Esophagus squamous epithelium (tissue), 5 donors: Measurements from ENCODE around the gene SH3GLB2. TPM values are rescaled to one million over a fixed set of nuclear protein-coding genes. Genes with fewer than 3 reads are reported as not detected.
A peak's percentile ranks its signal among the peaks of the same experiment; 100 is the strongest.

Source experiments
- DNase-seq: peaks from one replicate; lab custom pipeline; 2025; lab: John Stamatoyannopoulos, UW
- H3K27ac ChIP-seq, 4 donors: fragments of 200-600 bp; sonication (generic); one replicate each; pipeline ENCODE4 v1.5.1; 2016 to 2019; ENCODE audit warnings: mild to moderate bottlenecking in 1 of 4
- H3K27me3 ChIP-seq, 4 donors: fragments of 200-600 bp; sonication (generic); 1 replicate in 3 of 4; 2 replicates in 1 of 4; pipeline versions ENCODE4 v1.5.1 to v1.6.0; 2017 to 2021; ENCODE audit warnings: antibody characterized with exemption in 1 of 4
- H3K36me3 ChIP-seq, 3 donors: fragments of 200-600 bp; sonication (generic); one replicate each; pipeline ENCODE4 v1.5.1; 2016 to 2019
- H3K4me1 ChIP-seq, 3 donors: fragments of 200-600 bp; sonication (generic); one replicate each; pipeline ENCODE4 v1.5.1; 2017 to 2019
- H3K4me3 ChIP-seq, 4 donors: fragments of 200-600 bp; sonication (generic); 1 replicate in 3 of 4; 2 replicates in 1 of 4; pipeline ENCODE4 v1.5.1; 2016 to 2019; ENCODE audit warnings: mild to moderate bottlenecking in 2 of 4, moderate library complexity in 1 of 4
- H3K9me3 ChIP-seq, 3 donors: fragments of 200-600 bp; sonication (generic); one replicate each; pipeline ENCODE4 v1.5.1; 2016 to 2019
- POLR2A ChIP-seq, 4 donors: fragments of 450-650 bp; IDR thresholded peaks; one replicate each; pipeline ENCODE4 v1.6.1; 2017; ENCODE audit warnings: antibody characterized with exemption in 4 of 4, mild to moderate bottlenecking in 4 of 4, moderate library complexity in 3 of 4
- WGBS, 2 donors: methylation state at CpG; one replicate each; pipeline ENCODE4 v1.1.5; 2018; 5-methylcytosine and 5-hydroxymethylcytosine counted together
- intact Hi-C: fragments of 100-400 bp; cut with DNase I; formaldehyde crosslinking; loops from one replicate; pipeline ENCODE4 v1.15.0; 2022
- total RNA-seq, 4 donors: library from RNA; depleted of rRNA; stranded (reverse); fragments of >200 nt; gene quantifications; one replicate each; pipeline ENCODE4 v1.1.0, GENCODE V29; 2016
- TF ChIP-seq, protein P1 (sequence below), 6 experiments: fragments of 450-650 bp in 4 of 6; fragments of 200-600 bp in 2 of 6; sonication (generic) in 2 of 6; IDR thresholded peaks; one replicate each; pipeline ENCODE4 v1.5.1; 2016 to 2019; ENCODE audit warnings: antibody characterized with exemption in 6 of 6, mild to moderate bottlenecking in 4 of 6, moderate library complexity in 4 of 6
- donor health status: DM: yes; HTN: yes; CAD: no.

Gene SH3GLB2
- total RNA-seq, 4 donors from 2014 or later, result 70.3 to 169 (median 113) TPM

DNA sequence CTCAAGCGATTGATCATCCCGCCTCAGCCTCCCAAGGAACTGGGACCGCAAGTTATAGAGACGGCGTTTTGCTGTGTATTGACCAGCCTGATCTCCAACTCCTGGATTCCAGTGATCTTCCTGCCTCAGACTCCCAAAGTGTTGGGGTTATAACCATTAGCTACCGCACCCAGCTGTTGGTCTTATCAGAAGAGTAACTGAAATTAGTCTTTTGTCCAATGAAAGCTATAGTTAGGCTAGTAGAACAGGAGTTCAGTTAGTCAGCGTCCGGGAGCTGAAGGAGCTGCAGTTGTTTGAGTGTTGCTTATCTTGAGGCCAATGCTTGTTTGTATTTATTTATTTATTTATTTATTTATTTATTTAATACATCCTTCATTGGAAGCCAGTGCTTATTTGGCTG lies 5.1 kb upstream of the SH3GLB2 start:
- Histone ChIP-seq H3K27me3 (no peaks in the 10 kb centered on the region), H3K9me3 (no peaks in the 10 kb centered on the region), H3K4me3 (no peak overlapping the region), H3K27ac (no peak overlapping the region), H3K4me1 (peaks cover 20 to 47% (median 23%) of the 10 kb centered on the region in 3 donors), H3K36me3 (no peaks in the 10 kb centered on the region)
- WGBS, 2 donors, result 89 to 98% methylated on average over 5 to 6 of the region's 8 CpGs
- TF ChIP-seq, protein P1, sequence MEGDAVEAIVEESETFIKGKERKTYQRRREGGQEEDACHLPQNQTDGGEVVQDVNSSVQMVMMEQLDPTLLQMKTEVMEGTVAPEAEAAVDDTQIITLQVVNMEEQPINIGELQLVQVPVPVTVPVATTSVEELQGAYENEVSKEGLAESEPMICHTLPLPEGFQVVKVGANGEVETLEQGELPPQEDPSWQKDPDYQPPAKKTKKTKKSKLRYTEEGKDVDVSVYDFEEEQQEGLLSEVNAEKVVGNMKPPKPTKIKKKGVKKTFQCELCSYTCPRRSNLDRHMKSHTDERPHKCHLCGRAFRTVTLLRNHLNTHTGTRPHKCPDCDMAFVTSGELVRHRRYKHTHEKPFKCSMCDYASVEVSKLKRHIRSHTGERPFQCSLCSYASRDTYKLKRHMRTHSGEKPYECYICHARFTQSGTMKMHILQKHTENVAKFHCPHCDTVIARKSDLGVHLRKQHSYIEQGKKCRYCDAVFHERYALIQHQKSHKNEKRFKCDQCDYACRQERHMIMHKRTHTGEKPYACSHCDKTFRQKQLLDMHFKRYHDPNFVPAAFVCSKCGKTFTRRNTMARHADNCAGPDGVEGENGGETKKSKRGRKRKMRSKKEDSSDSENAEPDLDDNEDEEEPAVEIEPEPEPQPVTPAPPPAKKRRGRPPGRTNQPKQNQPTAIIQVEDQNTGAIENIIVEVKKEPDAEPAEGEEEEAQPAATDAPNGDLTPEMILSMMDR (IDR thresholded peaks at IDR 0.05), result no peak
- no peak for TF ChIP-seq POLR2A (IDR thresholded peaks at IDR 0.05)
- intact Hi-C loops, result no loop called here
- no peak for DNase-seq

DNA sequence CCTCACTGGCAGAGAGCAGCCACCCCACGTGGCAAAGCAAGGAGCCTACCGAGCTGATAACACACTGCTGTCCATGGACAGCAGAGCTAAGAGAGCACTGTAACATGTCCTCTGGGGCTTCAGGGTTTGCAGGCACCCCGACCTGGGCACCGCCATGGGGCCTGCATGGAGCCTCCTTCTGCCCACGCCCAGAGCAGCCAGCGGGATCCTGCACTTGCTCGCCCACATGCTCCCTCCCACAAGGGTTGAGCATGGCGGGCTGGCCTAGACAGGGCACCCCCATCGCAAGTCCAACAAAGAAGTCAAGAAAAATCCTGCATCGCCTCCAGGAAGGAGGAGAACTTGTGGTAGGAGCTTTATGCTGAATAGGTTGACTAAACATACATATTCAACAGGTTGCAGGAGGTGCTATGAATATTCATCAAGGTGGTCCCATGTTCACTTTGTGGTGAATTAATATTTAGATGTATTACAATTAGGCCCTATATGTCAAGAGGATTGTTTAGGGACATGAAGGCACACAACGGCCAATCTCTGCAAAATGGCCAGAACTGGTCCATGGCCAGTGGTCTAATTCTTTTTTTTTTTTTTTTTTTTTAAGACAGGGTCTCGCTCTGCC lies 4.5 kb upstream of the SH3GLB2 start:
- Histone ChIP-seq H3K4me1 (peaks cover 15 to 44% (median 18%) of the 10 kb centered on the region in 3 donors), H3K36me3 (no peaks in the 10 kb centered on the region), H3K27me3 (no peaks in the 10 kb centered on the region), H3K27ac (no peak overlapping the region), H3K9me3 (no peaks in the 10 kb centered on the region), H3K4me3 (no peak overlapping the region)
- DNase-seq, result no peak
- WGBS, 2 donors, result 83 to 86% methylated on average over 5 to 9 of the region's 12 CpGs
- intact Hi-C loops, result no loop called here
- no peak for TF ChIP-seq POLR2A (IDR thresholded peaks at IDR 0.05)

DNA sequence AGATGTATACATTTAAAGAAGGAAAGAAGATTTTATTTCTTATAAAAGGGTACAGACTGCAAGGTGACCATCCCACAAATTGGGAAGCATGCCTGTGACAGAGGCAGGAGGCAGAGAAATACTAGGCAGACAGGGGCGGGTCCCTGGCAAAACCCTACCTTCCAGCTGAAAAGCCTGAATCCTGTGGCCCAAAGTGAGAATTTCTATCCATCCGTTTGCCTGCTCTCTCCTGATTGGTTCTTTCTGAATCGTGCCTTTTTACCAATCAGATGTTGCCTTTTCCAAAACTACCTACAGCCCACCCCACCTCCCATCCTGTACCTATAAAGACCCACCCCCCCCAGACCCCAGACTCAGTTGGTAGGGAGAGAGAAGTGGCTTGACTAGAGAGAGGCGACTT lies 3.4 kb upstream of the SH3GLB2 start:
- TF ChIP-seq, protein P1 (IDR thresholded peaks at IDR 0.05), result no peak
- no peak for TF ChIP-seq POLR2A (IDR thresholded peaks at IDR 0.05)
- Histone ChIP-seq H3K4me3 (no peak overlapping the region), H3K36me3 (no peaks in the 10 kb centered on the region), H3K27me3 (no peaks in the 10 kb centered on the region), H3K27ac (no peak overlapping the region), H3K4me1 (peaks cover 17 to 47% (median 22%) of the 10 kb centered on the region in 3 donors), H3K9me3 (no peaks in the 10 kb centered on the region)
- 61 to 73% methylated on average over 3 to 4 of the region's 4 CpGs for WGBS, 2 donors
- no peak for DNase-seq
- intact Hi-C loops, result no loop called here

DNA sequence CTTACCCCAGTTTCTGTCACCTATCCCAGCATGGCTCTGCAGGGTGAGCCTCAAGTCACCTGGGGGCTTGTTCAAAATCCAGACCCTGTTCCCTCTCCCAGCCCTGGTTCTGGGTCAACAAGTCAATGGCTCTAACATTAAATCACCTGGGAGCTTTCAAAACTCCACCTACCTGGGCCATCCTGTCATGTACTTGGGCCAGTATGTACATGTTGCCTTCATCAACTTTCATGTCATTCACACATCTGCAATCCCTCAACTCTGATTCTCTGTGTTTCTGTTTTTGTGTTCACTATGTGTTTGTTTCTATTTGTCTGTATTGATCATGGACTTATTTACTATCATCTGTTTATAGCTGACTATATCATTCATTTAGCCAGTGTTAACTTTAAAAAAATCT lies 2.1 kb upstream of the SH3GLB2 start:
- no peaks in the 10 kb centered on the region for H3K9me3 ChIP-seq
- no peak for TF ChIP-seq POLR2A (IDR thresholded peaks at IDR 0.05)
- TF ChIP-seq, protein P1 (IDR thresholded peaks at IDR 0.05), result no peak
- no peak overlapping the region for H3K4me3 ChIP-seq
- no peaks in the 10 kb centered on the region for H3K27me3 ChIP-seq
- intact Hi-C loops, result no loop called here
- no peak for DNase-seq
- peaks cover 28 to 51% (median 33%) of the 10 kb centered on the region in 3 donors for H3K4me1 ChIP-seq
- peak overlapping the region; percentile 10 to 63 (median 52) for H3K27ac ChIP-seq
- no peaks in the 10 kb centered on the region for H3K36me3 ChIP-seq

DNA sequence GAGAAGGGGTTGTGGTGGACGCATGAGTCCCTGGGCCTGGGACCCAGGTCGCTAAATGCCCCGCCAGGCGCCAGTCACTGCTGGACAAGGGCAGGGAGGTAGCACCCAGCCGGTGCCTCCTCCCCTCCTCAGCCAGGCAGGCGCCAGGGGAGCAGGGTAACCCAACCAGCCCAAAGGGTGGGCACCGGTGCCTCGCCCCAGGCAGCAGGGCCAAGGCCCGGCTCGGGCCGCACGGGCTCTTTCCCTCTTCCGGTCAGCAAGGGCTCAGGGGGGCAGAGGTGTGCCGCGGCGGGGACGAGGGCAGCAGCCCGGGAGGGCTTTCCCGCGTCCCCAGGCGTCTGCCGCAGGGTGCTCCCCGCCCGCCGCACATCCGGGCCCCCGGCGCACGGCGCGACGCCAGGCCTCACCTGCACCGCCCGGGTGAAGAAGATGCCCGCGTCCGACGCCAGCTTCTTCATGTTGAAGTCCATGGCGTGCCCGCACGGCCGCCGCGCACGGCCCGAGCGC lies 393 bp downstream of the SH3GLB2 start:
- Histone ChIP-seq H3K27me3 (no peaks in the 10 kb centered on the region), H3K4me3 (peak overlapping the region; percentile 77 to 93 (median 89)), H3K27ac (peak overlapping the region; percentile 85 to 93 (median 88)), H3K4me1 (peaks cover 28 to 69% (median 33%) of the 10 kb centered on the region in 3 donors), H3K36me3 (no peaks in the 10 kb centered on the region), H3K9me3 (no peaks in the 10 kb centered on the region)
- intact Hi-C loops, result no loop called here
- no peak for TF ChIP-seq POLR2A (IDR thresholded peaks at IDR 0.05)
- TF ChIP-seq, protein P1 (IDR thresholded peaks at IDR 0.05), result no peak
- no peak for DNase-seq
- 0% methylated on average over 9 of the region's 47 CpGs; no CpG with 5 or more reads in 1 of the 2 donors for WGBS, 2 donors
